Astrocyte (in vitro differentiated cells and primary cell): ENCODE measurements around the gene PLEKHA6.

Experiments used
- CTCF ChIP-seq: IDR thresholded peaks from 2 replicates; pipeline ENCODE4 v1.5.1; 2011; ENCODE audit warnings: low read depth, mild to moderate bottlenecking, inconsistent platforms, low read length, moderate library complexity; ENCODE audit not compliant: insufficient read depth
- EZH2 ChIP-seq: IDR thresholded peaks from 2 replicates; pipeline ENCODE4 v1.6.1; 2012; ENCODE audit warnings: mild to moderate bottlenecking, low read length, inconsistent platforms; ENCODE audit not compliant: insufficient read depth

- no peak for TF ChIP-seq CTCF
- no peak for TF ChIP-seq EZH2
Observed at GRCh38 chr1:204266504-204267034, 93.2 kb downstream of the PLEKHA6 start.
